ENCODE measurements around the gene SIGLECL1.

Gene SIGLECL1

DNA sequence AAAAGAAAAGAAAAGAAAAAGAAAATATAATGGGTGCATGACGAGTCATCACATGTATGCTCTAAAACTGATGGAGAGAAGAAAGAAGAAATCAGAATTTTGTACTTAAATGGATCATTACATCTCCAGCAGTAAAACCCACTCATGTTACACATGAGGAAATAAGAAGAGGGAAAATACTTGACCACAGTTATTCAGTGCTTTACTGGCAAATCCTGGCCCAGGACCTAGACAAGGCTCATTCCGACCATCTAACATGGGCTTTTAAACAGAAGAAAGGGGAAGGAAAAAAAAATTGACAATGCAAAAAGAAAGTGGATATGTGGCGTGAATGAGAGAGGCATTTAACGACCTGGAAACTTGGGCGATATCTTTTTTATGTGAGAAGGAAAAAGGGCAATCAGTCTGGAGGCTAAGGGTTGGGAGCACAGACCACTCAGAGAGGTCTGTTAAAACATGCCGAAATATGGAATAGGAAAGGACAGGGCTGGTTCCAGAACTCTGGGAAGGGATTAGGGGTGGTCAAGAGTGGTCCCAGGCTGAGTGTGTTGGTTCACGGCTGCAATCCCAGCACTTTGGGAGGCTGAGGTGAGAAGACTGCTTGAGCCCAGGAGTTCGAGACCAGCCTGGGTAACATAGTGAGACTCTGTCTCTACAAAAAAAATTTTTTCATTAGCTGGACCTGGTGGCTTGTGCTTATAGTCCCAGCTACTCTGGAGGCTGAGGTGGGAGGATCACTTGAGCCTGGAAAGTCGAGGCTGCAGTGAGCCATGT lies 1.6 kb downstream of the SIGLECL1 start:
- no peak for DNase-seq (ENCODE audit: low read depth in 2 of 2, low spot score in 1 of 2)

DNA sequence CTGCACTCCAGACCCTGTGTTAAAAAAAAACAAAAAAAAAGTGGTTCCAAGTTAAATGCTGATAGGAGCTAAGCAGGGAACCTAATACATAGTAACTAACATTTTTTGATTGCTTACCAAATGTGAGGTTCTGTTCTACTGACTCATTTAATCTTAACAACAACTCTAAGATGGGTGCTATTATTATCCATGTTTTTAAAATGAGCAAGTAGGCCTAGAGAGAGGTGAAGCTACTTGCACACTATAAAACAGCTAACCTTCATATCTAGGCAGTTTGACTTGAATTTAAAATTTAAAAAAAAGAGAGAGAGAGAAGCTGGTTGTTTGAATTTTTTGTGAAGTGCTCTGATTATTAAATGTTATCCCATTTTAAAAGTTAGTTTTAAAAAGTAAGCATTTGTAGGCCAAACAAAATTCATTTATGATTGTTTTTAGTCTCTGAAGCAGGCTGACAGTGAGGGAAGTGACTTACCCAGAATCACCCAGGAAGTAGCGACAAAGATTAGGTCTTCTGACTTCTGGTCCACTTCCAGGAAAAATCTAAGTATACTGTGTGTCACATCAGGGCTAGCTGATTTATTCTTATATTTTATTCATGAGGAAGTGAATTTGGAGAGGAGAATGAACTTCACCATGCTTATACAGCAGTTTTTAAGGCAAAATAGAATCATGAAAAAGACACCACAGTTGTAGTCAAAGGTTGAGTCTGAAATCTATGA lies 2.4 kb downstream of the SIGLECL1 start:
- DNase-seq (ENCODE audit: low read depth in 2 of 2, low spot score in 1 of 2): no peak

DNA sequence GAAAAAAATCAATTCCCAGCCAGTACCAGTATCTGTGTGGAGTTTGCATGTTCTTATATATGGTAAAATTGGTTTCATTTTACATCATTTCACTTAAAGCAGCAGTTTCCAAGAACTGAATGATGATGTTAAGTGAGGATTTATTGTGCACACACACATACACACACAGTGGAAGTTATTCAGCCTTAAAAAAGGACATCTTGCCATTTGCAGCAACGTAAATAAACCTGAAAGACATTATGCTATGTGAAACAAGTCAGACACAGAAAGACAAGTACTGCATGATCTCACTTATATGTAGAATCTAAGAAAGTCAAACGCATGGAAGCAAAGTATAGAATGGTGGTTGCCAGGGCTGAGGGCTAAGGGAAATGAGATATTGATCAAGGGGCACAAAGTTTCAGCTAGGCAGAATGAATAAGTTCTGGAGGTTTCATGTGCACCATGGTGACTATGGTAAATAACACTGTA lies 5.3 kb downstream of the SIGLECL1 start:
- no peak for DNase-seq (ENCODE audit: low read depth in 2 of 2, low spot score in 1 of 2)

GRCh38 chr19:51257471-51257870 lies 6.6 kb downstream of the SIGLECL1 start:
- DNase-seq (ENCODE audit: low read depth in 2 of 2, low spot score in 1 of 2): no peak

DNA sequence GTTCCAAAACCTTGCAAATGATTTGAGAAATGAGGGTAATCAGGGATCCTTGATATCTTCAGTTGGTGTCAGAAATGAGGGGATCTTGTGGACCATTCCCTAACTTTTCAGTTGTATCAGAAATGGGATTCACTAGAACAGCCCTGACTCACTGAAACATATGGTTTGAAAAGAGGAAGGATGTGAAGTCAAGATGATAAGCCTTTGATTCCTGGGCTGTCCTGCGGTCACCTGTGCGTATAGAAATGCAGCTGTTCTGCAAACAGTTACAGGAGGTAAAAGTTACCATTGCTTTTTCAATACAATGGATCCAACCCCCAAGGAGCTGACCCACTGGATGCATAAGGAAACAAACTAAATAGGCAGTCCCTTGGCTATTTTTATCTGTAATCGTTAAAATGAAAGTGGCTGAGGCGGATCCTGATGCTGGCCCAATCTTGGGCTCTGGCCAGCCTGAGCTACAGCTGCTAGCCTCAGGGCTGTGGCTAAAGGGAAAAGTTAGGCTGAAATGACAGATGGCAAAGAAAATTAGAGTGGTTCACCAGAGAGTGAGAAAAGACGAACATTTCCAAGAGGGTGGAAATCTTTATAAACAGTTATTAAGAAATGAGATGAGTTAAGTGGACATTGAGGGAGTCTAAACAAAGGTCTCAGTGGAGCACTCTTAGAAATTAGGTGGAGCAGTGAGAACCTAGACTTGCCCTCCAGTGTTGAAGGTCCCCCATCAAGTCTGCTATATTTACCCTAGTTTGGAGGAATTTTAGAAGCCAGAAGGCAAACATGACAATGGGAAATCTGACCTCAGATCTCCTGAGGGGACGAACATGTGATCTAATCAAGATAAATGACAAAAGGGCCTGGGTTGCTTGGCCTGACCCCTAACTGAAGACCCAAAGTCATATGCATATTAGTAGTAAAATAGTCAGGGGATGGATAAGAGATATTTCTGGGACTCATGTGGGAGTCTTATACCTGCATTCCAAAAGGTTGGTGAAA lies 7.6 kb downstream of the SIGLECL1 start:
- DNase-seq (ENCODE audit: low read depth in 2 of 2, low spot score in 1 of 2): no peak

DNA sequence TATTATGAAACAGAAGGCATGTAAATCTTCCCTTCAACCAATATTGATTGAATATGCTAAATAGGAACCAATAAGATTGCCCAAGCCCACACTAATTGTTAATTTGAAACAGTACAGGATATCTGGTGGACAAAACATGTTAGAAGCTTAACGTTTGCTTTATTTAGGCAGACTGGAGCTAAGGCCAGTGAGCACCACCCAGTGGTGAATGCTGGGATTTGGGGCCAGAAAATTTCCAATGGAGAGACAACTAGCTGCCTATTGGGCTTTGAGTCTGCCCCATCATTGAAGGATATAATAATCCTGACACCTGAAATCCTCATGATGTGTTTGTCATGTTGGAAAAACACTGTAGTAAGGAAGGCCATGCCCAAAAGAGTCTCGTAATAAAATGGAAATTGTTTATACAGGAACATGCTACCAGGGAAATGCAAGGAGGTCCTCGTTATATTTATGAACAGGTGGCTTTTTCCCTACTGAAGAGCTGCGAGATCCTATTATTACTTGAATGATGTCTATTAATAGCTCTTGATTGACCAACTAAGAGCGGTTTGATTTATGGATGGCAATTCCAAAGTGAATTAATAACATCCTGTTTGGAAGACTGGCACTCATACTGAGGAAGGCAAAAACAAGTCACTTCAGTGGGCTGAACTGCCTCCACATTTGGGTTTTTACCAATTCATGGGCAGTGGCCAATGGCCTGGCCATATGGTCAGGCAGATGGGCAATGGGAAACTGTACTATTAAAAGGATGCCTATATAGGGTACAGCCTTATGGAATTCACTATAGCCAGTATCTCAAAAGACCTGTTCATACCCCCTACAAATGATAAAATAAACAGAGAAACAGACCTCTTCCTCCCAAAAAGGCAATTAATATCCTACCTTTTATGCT lies 8.7 kb downstream of the SIGLECL1 start:
- DNase-seq (ENCODE audit: low read depth in 2 of 2, low spot score in 1 of 2): no peak

GRCh38 chr19:51263808-51264207 lies 12.9 kb downstream of the SIGLECL1 start:
- no peak for DNase-seq (ENCODE audit: low read depth in 2 of 2, low spot score in 1 of 2)

DNA sequence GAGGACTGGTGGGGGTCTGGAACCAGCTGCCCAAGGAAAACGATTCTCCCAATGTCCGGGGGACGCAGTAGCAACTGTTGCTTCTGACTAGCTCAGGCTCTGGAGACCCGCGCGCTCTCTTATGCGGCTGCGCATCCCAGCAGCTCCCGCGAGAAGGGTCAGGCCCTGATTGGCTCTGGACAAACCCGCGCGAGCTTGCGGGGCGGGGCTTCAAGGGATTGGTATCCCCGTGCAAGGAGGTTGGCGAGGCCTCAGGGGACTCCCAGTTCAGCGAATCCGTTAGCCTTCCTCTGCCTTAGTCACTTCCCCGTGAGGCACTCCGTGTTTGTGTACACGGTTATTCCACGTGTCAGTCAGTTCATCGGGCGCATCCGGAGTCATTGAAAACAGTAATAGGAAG lies 20.2 kb downstream of the SIGLECL1 start:
- DNase-seq (ENCODE audit: low read depth in 2 of 2, low spot score in 1 of 2): no peak

DNA sequence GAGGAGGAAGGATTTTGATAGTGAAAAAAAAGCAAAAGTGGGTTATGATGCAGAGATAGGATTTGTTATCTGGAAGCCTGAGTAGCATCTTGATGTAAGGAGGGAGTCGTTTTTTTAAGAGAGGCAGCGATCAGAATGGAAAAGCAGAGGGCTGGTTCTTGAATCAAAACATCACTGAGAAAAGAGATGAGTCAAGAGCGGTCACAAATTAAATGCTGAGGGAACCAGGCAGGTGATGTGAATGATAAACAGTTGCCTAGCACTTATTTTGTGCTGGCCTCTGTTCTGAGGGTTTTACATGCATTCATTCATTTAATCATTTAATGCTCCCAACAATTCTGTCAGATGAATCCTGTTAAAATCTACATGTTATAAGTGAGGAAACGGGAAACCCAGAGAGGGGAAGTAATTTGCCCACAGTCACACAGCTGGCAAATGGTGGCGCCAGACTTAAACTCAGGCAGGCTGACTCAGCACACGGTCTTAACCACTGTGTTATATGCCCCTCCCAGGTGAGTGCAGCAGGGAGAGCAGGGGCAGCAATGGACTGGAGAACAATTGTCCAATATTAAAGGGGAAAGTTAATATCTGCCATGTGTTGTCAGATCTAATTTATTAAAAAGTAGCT lies 21.4 kb downstream of the SIGLECL1 start:
- peak in 1 of 2 donors; percentile 12 for DNase-seq (ENCODE audit: low read depth in 2 of 2, low spot score in 1 of 2)

GRCh38 chr19:51274049-51274770 lies 23.3 kb downstream of the SIGLECL1 start:
- no peak for DNase-seq (ENCODE audit: low read depth in 2 of 2, low spot score in 1 of 2)

DNA sequence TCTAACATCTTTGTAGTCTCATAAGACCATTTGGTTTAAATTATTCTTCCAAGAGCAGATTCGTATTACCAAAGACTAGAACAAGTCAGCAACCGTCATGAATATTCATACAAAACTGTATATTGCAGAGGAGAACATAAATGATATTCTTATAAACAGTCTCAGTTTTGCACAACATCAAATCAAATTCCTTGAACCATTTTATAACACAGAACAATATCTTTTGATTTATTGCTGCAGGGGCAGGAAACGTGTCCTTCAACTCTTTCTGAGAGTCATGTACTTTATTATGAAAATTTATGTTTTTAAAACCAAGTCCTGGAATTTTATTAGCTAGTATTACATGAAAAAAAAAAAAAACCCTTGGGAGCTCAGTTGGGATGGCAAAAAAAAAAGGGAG lies 26.2 kb downstream of the SIGLECL1 start:
- DNase-seq (ENCODE audit: low read depth in 2 of 2, low spot score in 1 of 2): no peak

GRCh38 chr19:51282335-51282734 lies 31.5 kb downstream of the SIGLECL1 start:
- DNase-seq (ENCODE audit: low read depth in 2 of 2, low spot score in 1 of 2): no peak

DNA sequence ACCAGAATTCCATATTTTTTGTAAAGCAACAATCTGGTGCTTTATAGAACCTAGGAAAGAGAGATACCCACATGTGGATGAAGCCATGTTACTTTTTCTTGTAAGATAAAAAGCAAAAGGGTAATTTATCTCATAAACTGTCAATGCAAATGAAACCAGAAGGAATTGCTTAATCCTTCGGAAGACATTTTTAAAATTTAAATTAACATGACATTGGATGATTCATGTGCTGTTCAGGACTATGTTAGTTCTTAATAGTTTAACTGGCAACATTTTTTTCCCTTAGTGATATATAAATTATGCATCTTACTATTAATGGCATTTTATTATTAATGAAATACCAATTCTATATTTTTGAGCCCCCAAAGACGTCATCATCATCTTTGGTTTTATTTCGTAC lies 34.8 kb downstream of the SIGLECL1 start:
- DNase-seq (ENCODE audit: low read depth in 2 of 2, low spot score in 1 of 2): no peak

GRCh38 chr19:51289635-51290034 lies 38.8 kb downstream of the SIGLECL1 start:
- no peak for DNase-seq (ENCODE audit: low read depth in 2 of 2, low spot score in 1 of 2)

DNA sequence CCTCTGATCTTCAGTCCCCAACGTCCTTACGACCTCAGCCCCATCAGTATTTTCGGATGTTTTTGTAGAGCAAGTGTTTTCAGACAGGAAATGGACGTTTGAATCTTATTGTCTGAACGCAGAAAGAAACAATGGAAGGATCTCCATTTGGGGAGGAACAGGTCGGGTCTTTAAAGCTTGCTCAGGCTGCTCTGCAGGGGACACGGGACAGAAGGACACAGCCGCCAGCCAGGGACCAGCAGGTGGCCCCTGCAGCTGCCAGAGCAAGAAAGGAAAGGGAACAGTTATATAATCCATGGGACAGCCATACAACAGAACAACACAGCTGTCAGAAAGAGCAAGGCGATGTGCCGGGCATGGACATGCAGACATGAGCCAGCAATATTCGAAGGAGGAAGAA lies 42.1 kb downstream of the SIGLECL1 start:
- DNase-seq (ENCODE audit: low read depth in 2 of 2, low spot score in 1 of 2): no peak

GRCh38 chr19:51293571-51294210 lies 42.8 kb downstream of the SIGLECL1 start:
- DNase-seq (ENCODE audit: low read depth in 2 of 2, low spot score in 1 of 2): no peak

DNA sequence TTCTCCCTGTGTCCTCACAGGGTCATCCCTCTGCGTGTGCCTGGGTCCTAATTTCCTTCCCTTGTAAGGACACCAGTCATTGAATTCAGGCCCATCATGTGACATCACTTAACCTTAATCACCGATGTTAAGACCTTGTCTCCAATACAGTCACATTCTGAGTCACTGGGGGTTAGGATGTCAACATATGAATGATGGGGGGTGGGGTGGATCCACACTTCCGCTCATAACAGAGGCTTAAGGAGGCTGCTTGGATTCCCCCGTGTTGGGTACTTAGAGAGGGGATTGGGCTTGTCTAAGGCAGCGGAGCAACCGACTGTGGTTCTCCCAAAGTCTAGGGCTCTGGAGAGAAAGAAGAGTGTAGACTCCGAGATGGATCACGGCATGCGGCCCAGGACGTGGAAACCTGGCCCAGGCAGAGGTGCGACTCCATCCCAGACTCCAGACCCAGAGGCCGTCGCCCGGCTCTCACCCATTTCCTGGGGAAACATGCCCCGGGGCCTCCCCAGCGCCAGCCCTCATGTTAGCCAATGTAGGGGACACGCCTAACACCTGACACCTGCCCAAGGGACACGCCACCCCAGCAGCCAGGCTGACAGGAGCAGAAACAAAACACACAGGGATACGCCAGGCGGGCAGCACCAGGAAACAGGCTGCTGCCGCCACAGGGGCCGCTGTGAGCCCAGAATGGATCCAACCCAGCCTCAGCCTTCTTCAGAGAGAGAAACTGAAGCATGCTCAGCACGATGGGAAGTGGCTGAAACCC lies 43.5 kb downstream of the SIGLECL1 start:
- DNase-seq (ENCODE audit: low read depth in 2 of 2, low spot score in 1 of 2): no peak

DNA sequence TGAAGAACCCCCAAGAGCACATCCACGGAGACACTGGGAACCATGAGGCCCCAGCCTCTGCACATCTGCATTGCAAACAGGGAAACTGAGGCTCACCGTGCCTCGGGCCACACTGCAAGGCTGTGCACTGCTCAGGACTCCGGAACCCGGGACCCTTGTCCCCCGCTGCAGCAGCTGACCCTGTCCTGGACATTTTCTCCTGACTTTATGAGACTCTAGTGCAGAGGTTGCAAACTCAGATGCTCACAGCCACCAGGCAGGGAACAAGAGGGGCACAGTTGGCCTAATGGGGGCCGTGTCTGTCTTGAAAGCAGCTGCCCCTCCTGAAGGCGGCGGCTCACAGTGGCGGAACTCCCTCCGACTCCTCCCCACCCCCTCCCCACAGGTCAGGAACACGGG lies 44.1 kb downstream of the SIGLECL1 start:
- no peak for DNase-seq (ENCODE audit: low read depth in 2 of 2, low spot score in 1 of 2)
